GM18526 (cell line): ENCODE results near the gene F2.

ENCODE experiments used
- POLR2A ChIP-seq: IDR thresholded peaks from 3 replicates; pipeline ENCODE4 v1.6.1; 2011; ENCODE audit not compliant: insufficient read length; ENCODE audit errors: extremely low read depth

The F2 gene

DNA sequence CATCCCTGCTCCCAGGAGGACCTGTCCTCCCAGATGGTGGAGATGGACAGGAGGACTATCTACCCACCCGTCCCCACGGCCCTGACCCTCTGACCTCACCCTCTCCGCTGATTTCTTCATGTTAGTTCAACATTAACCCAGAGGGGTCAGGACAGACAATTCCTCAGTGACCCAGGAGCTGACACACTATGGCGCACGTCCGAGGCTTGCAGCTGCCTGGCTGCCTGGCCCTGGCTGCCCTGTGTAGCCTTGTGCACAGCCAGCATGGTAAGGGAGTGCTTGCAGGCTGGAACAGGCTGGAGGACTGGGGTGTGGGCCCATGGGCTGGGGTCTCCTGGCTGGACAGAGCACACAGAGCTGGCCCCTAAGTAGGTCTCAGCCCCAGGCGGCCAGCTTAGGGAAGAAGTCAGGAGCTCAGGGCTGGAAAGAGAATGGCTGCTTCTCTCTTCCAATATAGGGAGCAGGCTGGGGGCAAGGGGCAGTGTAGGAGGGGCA is at the start of gene F2:
Gene F2 (plus strand): TSS at position 166 of the 495 bp plus-strand sequence. CDS start 23 bp downstream, at position 189.
- TF ChIP-seq POLR2A, result no peak

GRCh38 chr11:46669711-46670139 is 49.3 kb upstream of the F2 start:
- no peak for TF ChIP-seq POLR2A

DNA sequence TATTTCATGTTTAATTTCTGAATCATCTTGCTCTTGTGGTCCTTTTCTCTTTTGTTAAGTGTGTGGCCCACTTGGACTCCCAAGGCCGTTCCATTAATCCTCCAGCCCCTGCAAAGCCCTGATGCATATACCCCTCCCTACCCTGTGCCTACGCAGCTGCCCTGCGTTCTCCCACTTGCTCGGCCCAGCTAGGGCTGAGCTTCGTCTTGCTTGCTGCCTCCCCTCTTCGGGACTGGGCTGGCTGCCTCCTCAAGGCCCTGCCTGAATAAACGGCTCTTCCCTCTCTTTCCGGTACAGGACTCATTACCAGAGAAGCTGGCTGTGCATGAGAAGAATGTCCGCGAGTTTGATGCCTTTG is 47.1 kb upstream of the F2 start:
- no peak for TF ChIP-seq POLR2A

DNA sequence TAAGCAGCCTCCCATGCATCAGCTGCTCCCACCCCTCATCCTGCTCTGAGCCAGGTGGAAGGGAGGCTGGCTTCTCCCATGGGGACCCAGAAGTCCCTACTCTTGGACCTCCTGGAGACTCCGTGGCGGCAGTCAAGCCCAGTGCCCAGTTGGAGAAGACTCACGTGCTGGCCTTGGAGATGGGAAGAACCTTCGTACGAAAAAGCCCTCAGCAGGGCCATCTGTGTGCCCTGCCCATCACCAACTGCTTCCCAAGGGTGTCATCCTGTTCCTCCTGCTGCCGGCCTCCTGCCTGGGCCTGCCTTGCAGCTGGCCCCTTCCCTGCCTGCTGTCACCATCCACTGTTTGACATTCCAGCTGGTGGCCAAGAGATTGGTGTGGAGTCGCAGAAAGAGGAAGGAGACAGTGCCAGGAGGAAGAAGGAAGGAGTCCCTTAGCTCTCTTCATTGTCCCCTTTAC is 46.6 kb upstream of the F2 start:
- no peak for TF ChIP-seq POLR2A

DNA sequence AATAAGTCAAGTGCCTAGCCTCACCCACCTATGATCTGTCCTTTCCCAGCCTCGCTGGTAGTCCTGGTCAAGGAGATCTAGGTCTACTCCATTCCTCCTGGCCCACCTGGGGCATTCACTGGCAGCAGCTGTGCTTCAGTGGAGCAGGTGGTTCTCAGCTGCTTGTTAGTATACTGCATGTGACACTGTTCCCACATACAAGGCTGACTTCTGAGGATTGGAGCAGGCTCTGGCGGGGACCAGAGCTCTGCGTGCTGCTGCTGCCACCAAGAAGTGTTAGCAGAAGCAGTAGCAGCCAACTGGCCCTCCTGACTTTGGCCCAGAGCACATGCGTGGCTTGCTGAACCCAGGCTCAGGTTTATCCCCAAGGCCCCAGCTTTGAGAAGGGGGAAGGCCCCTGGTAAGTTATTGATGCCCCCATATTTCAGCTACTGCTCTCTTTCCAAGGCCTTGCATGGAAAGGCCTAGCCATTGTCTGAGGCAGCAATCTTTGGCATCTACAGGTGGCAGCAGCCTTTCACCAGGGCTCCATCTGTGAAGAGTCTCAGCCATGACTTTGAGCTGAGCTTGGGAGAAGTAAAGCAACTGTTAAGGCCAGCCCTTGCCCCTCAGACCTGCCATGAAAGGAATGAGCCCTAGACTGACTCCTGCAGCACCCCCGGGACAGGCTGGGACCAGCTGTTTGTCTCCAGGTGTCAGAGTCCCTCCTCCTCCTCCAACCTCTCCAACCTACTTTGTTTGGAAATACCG is 45.1 kb upstream of the F2 start:
- no peak for TF ChIP-seq POLR2A

GRCh38 chr11:46674463-46675287 is 44.3 kb upstream of the F2 start:
- TF ChIP-seq POLR2A, result no peak

DNA sequence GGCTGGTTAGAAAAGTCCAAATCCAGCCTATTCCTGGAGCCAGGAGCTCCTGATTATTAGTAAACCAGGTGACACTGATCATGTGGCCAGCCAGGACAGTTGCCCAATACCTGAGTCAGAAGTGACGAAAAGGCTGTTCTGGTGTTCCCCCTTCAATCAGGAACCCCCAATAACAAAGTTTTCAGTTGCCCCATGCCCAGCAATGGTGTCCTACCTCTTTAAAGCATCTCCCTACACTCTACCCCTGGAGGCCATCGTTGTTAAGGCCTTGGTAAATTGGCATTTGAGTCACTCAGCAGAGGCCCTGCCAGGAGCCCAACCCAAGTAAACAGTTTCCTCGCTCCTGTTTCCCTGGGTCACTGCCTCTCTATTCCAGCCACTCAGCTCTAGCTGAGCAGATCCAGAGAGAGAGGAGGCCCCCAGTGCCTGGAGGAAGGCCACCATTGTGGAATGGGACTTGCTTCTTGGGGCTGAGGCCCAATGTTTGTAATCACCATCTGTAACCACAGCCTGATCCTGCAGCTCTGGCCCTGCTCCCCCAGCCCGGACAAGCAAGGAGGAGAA is 43.6 kb upstream of the F2 start:
- no peak for TF ChIP-seq POLR2A

DNA sequence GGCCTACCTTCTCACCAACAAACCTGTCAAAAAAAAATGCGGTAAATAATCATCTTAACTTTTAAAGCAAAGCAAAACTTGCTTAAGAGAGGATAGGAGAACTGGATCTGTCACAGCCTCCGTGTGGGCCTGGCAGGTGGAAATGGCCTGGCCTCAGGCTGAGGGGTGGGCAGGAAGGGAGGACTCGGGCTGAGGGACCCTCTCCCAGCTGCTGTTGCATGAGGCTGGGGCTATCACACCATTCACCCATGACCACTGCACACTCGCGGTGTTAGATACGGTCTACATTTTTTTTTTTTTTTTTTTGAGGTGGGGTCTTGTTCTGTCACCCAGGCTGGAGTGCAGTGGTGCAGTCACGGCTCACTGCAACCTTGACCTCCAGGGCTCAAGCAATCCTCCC is 43.1 kb upstream of the F2 start:
- TF ChIP-seq POLR2A, result no peak

DNA sequence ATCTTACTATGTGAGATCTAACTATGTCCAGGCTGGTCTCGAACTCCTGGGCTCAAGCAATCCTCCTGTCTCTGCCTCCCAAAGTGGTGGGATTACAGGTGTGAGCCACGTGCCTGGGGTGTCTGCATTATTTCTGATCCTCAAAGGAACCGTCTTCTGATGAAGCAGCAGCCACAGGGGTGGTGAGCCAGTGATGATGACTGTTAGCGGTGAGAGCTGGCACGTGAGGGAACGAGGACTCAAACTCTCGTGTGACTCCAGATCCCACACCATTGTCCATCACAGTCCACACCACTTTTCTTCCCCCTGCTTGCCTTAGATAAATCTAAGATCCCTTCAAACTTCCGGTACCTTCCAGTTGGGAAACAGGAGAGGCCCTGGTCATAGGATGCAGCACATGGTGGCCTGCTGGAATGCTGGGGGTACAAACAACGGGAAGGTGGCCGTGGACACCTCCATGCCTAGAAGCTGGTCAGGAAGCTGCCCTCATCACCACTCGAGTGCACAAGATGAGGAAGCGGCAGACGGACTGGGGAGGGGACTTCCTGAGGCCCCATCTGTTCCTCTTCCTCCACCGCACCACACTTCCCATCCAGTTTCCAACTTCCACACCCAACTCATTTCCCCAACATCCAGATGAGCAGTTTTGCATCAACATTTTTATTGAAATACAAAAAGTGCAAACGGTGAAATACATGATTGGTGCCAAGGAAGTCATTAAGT is 42.4 kb upstream of the F2 start:
- TF ChIP-seq POLR2A, result no peak

GRCh38 chr11:46677169-46677568 is 41.8 kb upstream of the F2 start:
- no peak for TF ChIP-seq POLR2A

GRCh38 chr11:46677991-46678740 is 40.8 kb upstream of the F2 start:
- TF ChIP-seq POLR2A, result no peak

DNA sequence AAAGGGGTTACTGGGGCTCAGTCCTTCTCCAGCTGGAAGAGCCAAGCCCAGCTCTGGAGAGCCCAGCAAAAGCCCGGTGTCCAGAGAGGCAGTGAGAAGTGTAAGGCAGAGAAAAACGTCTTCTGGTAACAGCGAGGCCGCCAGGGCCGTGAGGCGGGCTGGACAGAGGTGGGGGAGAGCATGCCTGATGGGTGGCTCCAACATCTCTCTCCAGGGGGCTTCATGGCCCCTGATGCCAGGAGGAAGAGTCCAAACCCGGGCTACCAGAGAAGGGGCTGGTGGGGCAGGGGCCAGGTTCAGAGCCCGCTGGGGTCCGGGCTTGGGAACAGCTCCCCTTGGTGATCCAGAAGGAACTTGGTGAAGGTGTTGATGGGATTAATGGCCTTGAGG is 40.3 kb upstream of the F2 start:
- no peak for TF ChIP-seq POLR2A

DNA sequence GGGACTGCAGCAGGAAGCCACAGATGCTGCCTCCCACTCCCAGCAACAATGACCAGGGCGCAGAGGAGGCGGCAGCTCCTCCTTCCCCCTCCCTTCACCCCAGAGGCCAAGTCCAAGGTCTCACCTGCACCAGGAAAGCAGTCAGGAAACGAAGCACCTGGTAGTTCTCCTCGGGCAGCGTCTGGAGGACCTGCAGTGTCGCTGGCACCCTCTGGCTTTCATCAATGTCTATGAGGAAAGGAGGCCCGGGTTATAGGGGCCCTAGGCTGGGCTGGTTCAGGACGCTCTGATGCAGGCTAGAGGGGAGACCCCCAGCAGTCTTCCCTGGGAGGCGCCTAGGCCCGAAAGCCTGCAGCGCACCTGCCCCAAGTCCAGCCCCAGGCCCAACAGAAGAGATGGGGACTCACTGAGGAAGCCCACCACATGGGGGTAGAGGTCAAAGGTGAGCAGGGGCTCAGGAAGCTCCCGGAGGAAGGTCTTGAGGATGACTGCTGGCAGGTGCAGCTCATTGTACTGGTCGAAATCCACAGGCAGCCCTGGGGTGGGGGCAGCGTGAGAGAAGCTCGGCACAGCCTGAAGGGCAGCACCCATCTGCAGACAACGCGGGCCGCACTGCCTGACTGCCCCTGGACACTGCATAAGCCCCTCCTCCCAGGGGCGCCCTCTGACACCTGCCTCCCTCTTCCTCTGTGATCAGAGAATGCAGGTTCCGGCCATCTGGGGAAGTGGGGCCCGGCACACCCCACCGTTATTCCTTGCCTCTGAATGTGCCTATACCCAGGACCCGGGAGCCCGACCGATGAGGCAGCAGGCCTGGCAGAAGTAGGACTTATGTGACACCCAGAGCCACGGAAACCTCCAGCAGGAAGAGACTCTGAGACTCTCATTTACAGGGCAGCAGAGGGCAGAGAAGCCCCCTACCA is 39.5 kb upstream of the F2 start:
- no peak for TF ChIP-seq POLR2A
